Suppressor macrophage (primary cell): ENCODE results near the gene DAB1.

Experiments used
- DNase-seq, 4 experiments: peaks; one replicate each; pipeline ENCODE4 v3.0.0-alpha.2; 2020 to 2022

DAB1 gene

DNA sequence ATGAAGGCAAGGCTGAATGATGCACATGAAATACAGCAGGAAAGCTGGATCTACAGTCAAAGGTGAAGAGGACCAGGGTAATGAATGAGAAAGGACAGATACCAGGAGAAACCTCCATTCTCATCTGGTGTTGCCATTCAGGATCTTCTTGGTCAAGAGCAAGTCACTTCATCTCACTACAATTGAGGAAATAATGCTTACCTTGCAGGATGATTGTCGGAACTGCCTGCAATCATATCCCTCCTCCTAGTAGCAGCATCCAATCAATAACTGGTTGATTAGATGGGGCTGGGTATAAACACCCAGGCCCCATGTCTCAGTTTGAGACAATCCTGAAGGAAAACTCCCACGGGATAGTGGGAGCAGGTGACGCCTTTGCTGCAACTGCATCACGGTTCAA, 263.3 kb downstream of the DAB1 start:
- no peak for DNase-seq

GRCh38 chr1:57158604-57158998, 265.3 kb downstream of the DAB1 start:
- DNase-seq, result no peak

GRCh38 chr1:57157818-57158603, 265.8 kb downstream of the DAB1 start:
- no peak for DNase-seq

- DNase-seq, result no peak
Observed at GRCh38 chr1:57156907-57157306, 267.0 kb downstream of the DAB1 start.

- no peak for DNase-seq
Observed at GRCh38 chr1:57146100-57146499, 277.8 kb downstream of the DAB1 start.

- DNase-seq, result no peak
Observed at GRCh38 chr1:57142999-57143398, 280.9 kb downstream of the DAB1 start.

DNA sequence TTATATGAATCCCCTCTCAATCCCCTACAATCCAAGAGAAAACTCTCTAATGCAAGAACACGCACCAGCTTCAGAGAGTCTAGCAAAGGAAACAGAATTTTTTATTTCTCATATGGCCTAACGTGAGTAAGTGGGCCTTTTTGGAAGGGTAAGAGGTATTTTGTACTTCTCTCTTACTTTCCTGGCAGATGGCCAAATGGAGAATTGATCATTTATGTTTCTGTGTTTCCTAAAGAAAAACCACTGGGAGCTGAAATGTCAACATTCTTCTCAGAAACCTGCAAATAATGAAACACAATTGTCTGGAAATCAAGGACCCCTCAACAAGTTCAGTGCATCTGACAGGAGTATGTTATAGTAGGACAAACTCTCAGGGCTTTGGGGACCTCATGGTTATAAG, 281.7 kb downstream of the DAB1 start:
- no peak for DNase-seq

GRCh38 chr1:57138432-57139078, 285.3 kb downstream of the DAB1 start:
- no peak for DNase-seq

DNA sequence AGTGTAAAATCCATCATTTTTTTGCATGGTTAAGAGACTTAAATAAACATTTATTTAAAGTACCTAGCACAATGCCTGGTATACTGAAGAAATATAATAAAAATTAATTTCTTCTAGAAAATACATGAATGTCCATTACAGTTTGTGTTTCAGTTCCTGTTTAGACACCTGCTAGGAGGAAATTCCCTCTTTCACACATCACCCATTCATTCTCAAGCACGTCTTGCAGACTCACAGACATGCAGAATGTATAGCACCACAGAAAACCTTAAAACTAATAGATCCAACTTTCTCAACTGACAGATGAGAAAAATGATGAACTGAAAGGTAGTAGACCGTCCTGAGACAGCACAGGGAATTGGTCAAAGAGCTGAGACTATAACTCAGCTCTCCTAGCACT, 285.9 kb downstream of the DAB1 start:
- no peak for DNase-seq

DNA sequence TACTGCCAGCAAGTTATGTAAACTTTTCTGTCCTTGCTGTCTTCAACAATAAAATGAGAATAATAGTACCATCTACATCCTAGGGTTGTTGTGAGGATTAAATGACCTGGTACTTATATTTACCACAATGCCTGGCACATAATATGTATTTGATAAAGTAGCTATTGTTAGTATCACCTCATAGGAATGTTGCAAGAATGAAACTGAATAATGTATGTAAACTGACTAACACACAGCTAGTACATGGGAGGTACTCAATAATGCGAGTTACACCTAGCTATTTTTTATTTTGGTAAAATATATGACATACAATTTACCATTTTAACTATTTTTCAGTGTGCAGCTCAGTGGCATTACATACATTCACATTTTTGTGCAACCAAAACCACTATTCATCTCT, 289.1 kb downstream of the DAB1 start:
- DNase-seq, result no peak

GRCh38 chr1:57133686-57134085, 290.2 kb downstream of the DAB1 start:
- DNase-seq, result no peak

DNA sequence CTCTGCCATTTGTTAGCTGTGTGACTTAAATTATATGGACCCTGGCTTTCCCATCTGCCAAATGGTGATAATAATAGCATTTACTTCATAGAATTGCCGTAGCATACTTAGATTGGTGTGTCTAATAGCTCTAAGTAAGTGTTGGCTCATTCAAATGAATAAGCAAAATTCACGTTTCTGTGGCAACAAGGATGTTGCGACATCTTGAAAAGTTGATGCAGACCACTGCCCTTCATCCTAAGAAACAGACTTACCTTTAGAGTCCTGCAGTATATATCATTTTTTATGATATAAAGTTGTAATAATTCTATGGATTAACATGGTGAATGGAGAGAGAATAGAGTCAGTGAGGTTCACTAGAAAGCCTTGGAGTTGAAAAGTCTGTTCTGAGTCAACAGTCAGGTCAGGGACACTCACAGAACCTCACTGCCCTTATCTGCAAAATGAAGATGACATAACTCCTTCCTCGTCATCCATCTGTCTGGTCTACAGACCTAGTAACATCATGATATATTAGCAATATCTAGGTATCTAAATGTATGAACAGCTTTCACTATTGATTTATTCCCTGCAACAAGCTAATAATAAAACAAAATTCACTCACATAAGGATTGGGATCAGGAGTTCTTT, 290.8 kb downstream of the DAB1 start:
- DNase-seq, result no peak

- no peak for DNase-seq
Observed at GRCh38 chr1:57131701-57132394, 292.0 kb downstream of the DAB1 start.

DNA sequence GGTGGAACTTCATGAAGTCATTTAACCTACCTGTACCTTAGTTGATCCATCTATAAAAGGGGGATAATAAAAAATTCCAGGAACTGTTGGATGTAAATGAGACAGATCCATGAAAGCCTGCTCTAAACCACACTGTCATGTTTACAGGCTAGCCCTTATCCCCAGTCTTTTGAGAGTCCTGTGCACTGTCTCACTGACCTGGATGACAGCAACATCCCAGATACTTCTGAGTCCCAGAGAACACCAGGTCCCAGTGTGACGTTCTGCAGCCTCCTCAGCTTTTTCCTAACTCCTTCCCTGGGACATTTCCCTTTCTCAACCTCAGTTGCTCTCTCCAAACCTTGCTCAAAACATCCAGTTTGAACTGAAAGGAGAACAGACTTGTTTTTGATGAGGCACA, 292.6 kb downstream of the DAB1 start:
- DNase-seq, result no peak

GRCh38 chr1:57129865-57130264, 294.0 kb downstream of the DAB1 start:
- DNase-seq, result no peak

DNA sequence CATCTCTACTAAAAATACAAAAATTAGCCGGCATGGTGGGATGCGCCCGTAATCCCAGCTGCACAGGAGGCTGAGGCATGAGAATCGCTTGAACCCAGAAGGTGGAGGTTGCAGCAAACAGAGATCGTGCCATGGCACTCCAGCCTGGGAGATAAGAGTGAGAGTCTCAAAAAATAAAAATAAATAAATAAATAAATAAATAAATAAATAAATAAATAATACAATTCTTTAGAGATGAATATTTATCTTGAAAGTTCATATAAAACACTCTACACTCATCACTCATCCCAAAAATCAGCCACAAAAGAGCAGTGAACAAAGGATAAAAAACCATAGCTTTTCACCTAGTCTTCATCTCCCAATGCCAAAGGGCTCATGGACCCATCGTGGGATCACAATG, 295.9 kb downstream of the DAB1 start:
- no peak for DNase-seq

DNA sequence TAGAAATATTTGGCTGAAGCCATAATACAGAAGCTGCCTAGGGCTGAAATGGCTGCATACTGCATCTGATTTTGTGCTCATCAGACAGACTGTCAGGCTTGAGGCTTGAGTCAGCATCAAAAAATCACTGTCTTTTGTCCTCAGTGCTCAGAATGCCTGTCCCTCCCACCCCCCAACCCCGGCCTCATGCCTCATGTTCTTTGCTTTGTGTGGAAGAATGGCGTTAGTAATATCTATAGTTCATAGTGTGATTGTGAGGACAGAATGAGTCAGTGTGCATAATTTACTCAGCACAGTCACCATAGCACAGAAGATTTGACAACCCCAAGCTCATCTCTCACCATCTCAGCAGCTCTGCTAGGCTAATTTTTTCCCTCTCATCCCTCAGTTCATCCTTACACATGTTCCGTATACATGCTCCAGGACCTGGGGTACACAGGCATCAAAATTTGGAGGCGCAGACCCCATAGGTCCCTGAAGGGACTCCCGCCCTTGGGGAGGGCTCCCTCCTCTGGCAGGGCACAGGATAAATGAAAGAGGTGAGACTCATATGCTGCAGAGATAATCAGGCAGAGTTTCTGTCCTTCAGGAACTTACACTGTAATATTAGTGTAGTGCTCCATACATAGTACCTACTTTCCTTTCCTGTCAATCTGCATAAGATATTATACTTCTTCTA, 299.0 kb downstream of the DAB1 start:
- no peak for DNase-seq

GRCh38 chr1:57124170-57124569, 299.7 kb downstream of the DAB1 start:
- no peak for DNase-seq

DNA sequence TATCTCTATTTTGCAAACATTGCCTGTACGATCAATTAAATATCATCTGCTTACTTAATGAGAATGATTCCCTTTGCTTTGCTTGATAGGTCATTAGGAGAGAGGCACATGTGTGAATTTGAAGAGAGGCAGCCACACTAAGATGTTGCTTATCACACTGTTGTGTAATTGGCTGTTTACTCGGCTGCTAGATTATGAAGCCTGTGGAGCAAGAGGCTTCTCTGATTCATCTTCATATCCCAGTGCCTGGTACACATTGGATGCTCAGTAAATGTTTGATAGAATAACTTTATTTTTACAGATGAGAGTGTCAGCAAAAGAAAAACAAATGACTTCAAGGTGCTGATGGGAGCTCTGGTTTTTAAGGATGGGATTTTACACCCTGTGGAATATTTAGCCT, 301.8 kb downstream of the DAB1 start:
- no peak for DNase-seq

DNA sequence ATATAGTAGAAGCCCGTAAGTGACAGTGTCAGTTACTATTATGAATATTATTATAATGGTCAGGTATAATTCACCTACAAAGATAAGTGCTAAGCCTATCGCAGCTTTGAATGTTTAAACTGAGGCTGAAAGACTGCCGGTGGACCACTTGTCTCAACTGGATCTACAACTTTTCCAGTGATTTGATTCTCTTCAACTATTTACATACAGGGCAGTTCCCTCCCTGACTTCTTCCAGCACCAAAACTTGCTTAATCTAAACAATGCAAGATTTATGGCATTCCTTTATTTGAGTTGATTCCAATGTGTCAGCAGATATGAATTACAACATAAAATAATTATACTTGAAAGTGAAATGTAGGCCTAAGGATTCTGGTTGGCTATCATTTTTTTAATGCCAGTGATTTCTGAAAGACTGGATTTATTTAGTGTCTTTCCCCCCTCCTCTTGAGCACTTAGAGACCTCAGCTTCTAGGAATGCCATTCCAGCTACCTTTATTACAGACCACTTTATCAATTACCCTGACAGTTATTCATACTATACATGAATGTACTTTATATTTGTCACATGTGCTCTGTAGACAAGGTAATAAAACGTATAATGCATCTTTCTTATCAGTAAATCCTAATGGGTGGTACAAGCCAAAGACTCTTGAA, 304.8 kb downstream of the DAB1 start:
- no peak for DNase-seq

- no peak for DNase-seq
Observed at GRCh38 chr1:57117753-57118152, 306.1 kb downstream of the DAB1 start.

GRCh38 chr1:57116871-57117270, 307.0 kb downstream of the DAB1 start:
- no peak for DNase-seq
